SK-N-SH (cell line): Measurements from ENCODE around the gene ATP2A2.

ENCODE experiments used
- EP300 ChIP-seq, 2 experiments: IDR thresholded peaks; 2 replicates each; pipeline versions ENCODE4 v1.4.0 to v1.6.1; 2012; ENCODE audit warnings: borderline replicate concordance in 1 of 2, low read depth in 1 of 2, low read length in 1 of 2
- RXRA ChIP-seq: IDR thresholded peaks from 2 replicates; pipeline ENCODE4 v1.4.0; 2012; ENCODE audit warnings: low read depth, mild to moderate bottlenecking, borderline replicate concordance
- TF ChIP-seq, protein P1 (sequence below): IDR thresholded peaks from 2 replicates; pipeline ENCODE4 v1.4.0; 2012; ENCODE audit warnings: low read depth
- TF ChIP-seq, protein P2 (sequence below): fragments of 200-600 bp; sonication (generic); IDR thresholded peaks from 2 replicates; pipeline ENCODE4 v1.6.1; 2017; ENCODE audit warnings: antibody characterized with exemption, mild to moderate bottlenecking, moderate library complexity

DNA sequence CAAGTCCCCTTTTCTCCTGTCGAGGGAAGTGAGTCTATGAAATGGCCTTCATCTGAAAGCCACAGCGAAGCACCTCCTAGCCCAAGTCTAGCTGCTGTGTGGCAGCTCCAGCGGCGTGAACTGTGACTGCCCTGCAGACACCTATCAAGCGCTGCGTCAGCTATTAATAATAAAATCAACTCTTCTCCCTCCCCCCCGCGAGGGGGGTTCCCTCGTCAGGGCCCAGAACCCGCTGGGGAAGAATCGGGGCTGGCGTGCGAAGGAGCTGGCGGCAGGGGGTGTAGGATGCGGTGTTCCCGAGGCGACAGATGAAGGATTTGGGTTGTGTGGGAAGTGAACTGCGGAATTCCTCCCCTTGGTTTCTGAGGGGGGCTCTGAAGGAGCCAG is 662 bp upstream of the ATP2A2 start:
- no peak for TF ChIP-seq RXRA
- TF ChIP-seq, protein P1, sequence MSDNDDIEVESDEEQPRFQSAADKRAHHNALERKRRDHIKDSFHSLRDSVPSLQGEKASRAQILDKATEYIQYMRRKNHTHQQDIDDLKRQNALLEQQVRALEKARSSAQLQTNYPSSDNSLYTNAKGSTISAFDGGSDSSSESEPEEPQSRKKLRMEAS, result no peak
- TF ChIP-seq, protein P2, sequence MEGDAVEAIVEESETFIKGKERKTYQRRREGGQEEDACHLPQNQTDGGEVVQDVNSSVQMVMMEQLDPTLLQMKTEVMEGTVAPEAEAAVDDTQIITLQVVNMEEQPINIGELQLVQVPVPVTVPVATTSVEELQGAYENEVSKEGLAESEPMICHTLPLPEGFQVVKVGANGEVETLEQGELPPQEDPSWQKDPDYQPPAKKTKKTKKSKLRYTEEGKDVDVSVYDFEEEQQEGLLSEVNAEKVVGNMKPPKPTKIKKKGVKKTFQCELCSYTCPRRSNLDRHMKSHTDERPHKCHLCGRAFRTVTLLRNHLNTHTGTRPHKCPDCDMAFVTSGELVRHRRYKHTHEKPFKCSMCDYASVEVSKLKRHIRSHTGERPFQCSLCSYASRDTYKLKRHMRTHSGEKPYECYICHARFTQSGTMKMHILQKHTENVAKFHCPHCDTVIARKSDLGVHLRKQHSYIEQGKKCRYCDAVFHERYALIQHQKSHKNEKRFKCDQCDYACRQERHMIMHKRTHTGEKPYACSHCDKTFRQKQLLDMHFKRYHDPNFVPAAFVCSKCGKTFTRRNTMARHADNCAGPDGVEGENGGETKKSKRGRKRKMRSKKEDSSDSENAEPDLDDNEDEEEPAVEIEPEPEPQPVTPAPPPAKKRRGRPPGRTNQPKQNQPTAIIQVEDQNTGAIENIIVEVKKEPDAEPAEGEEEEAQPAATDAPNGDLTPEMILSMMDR, result peak; percentile 22
- TF ChIP-seq EP300 (IDR thresholded peaks at IDR 0.05; ENCODE audit: borderline replicate concordance in 1 of 2, low read depth in 1 of 2, low read length in 1 of 2), result no peak
